HG02885 (cell line): ENCODE measurements around the gene GTF2A2.

Experiments
- ATAC-seq: cut with Tn5 transposase; IDR thresholded peaks from one replicate; pipeline ENCODE4 v1.9.1; 2021; ENCODE audit warnings: mild to moderate bottlenecking; ENCODE audit not compliant: unreplicated experiment, poor library complexity

GTF2A2 gene

GRCh38 chr15:59609730-59610712 lies 47.3 kb downstream of the GTF2A2 start:
- ATAC-seq = no peak

- ATAC-seq = no peak
These were observed 51.3 kb downstream of the GTF2A2 start for GRCh38 chr15:59605994-59606393.

- ATAC-seq = no peak
These were observed 58.9 kb downstream of the GTF2A2 start for GRCh38 chr15:59598461-59598860.

GRCh38 chr15:59596640-59597039 lies 60.7 kb downstream of the GTF2A2 start:
- no peak for ATAC-seq

- no peak for ATAC-seq
These were observed 61.8 kb downstream of the GTF2A2 start for GRCh38 chr15:59595434-59595915.

GRCh38 chr15:59594991-59595390 lies 62.3 kb downstream of the GTF2A2 start:
- no peak for ATAC-seq

GRCh38 chr15:59594493-59594942 lies 62.8 kb downstream of the GTF2A2 start:
- no peak for ATAC-seq

GRCh38 chr15:59591356-59591755 lies 66.0 kb downstream of the GTF2A2 start:
- ATAC-seq = no peak

GRCh38 chr15:59590027-59590426 lies 67.3 kb downstream of the GTF2A2 start:
- ATAC-seq = peak; percentile 74
